ENCODE results near the gene CSRNP2.

- TF ChIP-seq EP300 (IDR thresholded peaks at IDR 0.05) (no peak), CTCF (IDR thresholded peaks at IDR 0.05) (no peak), POLR2A (IDR thresholded peaks at IDR 0.05) (no peak)
Observed at GRCh38 chr12:51124504-51124903, 41.1 kb upstream of the CSRNP2 start.
